Chondrocyte (in vitro differentiated cells): ENCODE results near the gene IER2. TPM values are rescaled to one million over a fixed set of nuclear protein-coding genes. Genes with fewer than 3 reads are reported as not detected.

Experiments used
- DNase-seq: peaks from one replicate; pipeline ENCODE4 v3.0.0; 2021; ENCODE audit warnings: mixed read lengths, low spot score
- H3K27ac Mint-ChIP-seq: one replicate; pipeline ENCODE4 v1.8.0; 2021; ENCODE audit warnings: mild to moderate bottlenecking, moderate library complexity, mixed read lengths; ENCODE audit not compliant: unreplicated experiment
- H3K27me3 Mint-ChIP-seq: 2 replicates; pipeline ENCODE4 v1.8.0; 2021; ENCODE audit warnings: low read depth, mixed read lengths
- H3K36me3 Mint-ChIP-seq: 2 replicates; pipeline ENCODE4 v1.8.0; 2021; ENCODE audit warnings: low read depth, mixed read lengths
- H3K4me1 Mint-ChIP-seq: 2 replicates; pipeline ENCODE4 v1.8.0; 2021; ENCODE audit warnings: low read depth, mild to moderate bottlenecking, mixed read lengths
- H3K4me3 Mint-ChIP-seq: one replicate; pipeline ENCODE4 v1.8.0; 2021; ENCODE audit warnings: mild to moderate bottlenecking, moderate library complexity, mixed read lengths; ENCODE audit not compliant: unreplicated experiment
- H3K9me3 Mint-ChIP-seq: 2 replicates; pipeline ENCODE4 v1.8.0; 2021; ENCODE audit warnings: low read depth, mixed read lengths
- total RNA-seq: library from RNA; stranded (reverse); gene quantifications from 3 replicates; pipeline ENCODE4 v1.2.1, GENCODE V29; 2021
- TF ChIP-seq, protein P1 (sequence below): fragments of 200-600 bp; sonication (generic); IDR thresholded peaks from 2 replicates; pipeline ENCODE4 v1.5.0; 2021; ENCODE audit warnings: antibody characterized with exemption, mild to moderate bottlenecking, moderate library complexity

Gene IER2
- total RNA-seq, 1 donor from 2014 or later, result 58.5 TPM

DNA sequence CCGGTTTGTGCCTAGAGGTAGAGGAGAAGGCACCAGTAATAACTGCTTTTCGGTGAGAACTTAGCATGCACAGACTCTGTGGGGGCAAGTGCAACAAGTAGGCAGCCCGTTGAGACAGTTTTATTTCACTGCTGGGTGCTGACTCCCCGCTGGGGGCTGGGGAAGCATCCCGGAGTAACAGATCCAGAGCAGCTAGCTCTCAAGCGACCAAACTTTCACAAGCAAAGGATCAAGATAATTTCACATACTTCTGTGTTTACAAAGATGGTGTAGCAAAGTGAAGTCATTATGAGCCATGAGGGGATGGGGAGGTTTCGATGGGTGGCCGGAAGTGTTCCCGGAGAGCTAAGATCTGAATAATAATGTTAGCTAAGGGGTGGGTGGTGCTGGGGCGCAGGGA, 29.4 kb upstream of the IER2 start:
- Mint-ChIP-seq H3K36me3 (no peaks in the 10 kb centered on the region), H3K4me1 (peaks cover 52% of the 10 kb centered on the region), H3K4me3 (peak overlapping the region; percentile 42), H3K27me3 (no peaks in the 10 kb centered on the region), H3K27ac (peak overlapping the region; percentile 53), H3K9me3 (no peaks in the 10 kb centered on the region)
- no peak for DNase-seq
- TF ChIP-seq, protein P1, sequence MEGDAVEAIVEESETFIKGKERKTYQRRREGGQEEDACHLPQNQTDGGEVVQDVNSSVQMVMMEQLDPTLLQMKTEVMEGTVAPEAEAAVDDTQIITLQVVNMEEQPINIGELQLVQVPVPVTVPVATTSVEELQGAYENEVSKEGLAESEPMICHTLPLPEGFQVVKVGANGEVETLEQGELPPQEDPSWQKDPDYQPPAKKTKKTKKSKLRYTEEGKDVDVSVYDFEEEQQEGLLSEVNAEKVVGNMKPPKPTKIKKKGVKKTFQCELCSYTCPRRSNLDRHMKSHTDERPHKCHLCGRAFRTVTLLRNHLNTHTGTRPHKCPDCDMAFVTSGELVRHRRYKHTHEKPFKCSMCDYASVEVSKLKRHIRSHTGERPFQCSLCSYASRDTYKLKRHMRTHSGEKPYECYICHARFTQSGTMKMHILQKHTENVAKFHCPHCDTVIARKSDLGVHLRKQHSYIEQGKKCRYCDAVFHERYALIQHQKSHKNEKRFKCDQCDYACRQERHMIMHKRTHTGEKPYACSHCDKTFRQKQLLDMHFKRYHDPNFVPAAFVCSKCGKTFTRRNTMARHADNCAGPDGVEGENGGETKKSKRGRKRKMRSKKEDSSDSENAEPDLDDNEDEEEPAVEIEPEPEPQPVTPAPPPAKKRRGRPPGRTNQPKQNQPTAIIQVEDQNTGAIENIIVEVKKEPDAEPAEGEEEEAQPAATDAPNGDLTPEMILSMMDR, result no peak

- Mint-ChIP-seq H3K27ac (peak overlapping the region; percentile 53), H3K27me3 (no peaks in the 10 kb centered on the region), H3K9me3 (no peaks in the 10 kb centered on the region), H3K4me3 (no peak overlapping the region), H3K4me1 (peaks cover 44% of the 10 kb centered on the region), H3K36me3 (no peaks in the 10 kb centered on the region)
- no peak for DNase-seq
- TF ChIP-seq, protein P1, result no peak
Measured at GRCh38 chr19:13121551-13122274, 28.5 kb upstream of the IER2 start.

DNA sequence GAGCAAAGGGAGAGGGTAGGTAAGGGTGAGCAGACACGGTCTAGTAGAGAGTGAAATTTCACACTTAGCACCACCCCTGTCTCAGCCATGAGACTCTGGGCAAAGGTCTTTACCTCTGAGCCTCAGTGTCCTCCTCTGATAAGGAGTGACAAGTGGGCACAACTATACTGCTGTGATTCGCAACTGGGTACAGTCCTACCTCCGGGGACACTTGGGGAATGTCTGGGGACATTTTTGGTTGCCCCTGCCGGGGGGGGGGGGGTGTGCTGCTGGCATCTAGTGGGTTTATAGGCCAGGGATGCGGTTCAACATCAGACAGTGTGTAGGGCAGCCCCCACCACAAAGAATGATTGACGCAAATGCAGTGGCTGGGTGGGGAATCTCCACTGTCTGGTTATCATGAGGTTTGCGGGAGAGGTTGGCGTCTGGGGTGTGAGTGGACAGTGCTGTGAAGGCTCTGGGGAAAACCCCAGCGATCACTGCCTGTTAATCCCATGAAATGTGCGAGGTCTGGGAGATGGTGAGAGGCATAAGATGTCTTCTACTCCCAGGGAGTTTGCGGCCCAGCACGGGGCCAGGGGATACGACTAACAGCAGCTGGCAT, 27.8 kb upstream of the IER2 start:
- no peak overlapping the region for H3K4me3 Mint-ChIP-seq

DNA sequence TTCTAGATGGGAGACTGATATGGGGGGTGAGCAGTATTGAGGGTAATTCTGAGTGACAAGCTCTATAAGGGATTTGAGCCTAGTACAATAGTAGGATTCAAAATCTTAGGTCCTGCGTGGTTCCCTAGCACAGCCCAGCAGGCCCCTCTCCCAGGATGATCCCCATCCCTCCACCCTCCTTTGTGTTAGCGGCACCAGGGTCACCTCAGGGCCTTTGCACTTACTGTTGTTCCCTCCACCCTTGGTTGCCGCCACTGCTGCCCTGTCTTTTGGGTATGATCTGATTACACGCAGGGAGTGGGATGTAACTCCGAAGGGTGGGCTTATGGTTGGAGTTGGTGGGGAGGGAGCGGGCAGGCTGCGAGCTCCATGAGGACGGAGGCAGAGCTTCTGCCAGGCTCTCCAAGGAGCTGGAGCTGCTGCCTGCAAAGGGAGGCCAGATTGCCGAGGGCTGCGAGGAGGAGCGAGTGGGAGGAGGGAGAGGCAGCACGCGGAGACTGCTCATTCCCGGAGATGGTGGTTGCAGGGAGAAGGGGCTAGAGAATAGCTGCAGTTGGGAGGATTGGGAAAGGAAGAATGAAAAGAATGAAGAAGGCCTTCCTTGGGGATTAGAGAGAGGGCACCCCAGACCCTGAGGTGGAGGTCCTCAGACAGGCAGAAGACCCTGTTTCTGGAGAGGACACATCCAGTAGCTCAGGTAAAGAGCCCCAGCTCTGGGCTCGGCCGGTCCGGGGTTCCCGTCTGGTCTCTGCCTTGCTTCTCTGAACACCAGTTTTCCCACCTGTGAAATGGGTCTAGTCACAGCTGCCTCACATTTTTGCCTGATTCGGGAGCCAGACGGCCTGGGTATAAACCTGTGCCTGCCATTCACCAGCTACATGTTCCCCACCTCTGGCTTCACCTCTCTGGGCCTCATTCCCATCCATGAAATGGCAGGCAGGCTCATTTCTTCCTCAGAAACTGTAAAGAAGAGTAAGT, 26.9 kb upstream of the IER2 start:
- Mint-ChIP-seq H3K9me3 (no peaks in the 10 kb centered on the region), H3K4me3 (no peak overlapping the region), H3K27ac (peak overlapping the region; percentile 54), H3K27me3 (no peaks in the 10 kb centered on the region), H3K36me3 (no peaks in the 10 kb centered on the region), H3K4me1 (peaks cover 36% of the 10 kb centered on the region)
- TF ChIP-seq, protein P1, result no peak
- no peak for DNase-seq

More for the DNA sequence above, 27.8 kb upstream of the IER2 start:
- peak overlapping the region; percentile 25 for H3K27ac Mint-ChIP-seq
- no peak for DNase-seq
- H3K27me3 Mint-ChIP-seq, result no peaks in the 10 kb centered on the region
- peaks cover 39% of the 10 kb centered on the region for H3K4me1 Mint-ChIP-seq
- H3K36me3 Mint-ChIP-seq, result no peaks in the 10 kb centered on the region
- no peaks in the 10 kb centered on the region for H3K9me3 Mint-ChIP-seq
- TF ChIP-seq, protein P1, result no peak

GRCh38 chr19:13127051-13127450, 23.2 kb upstream of the IER2 start:
- H3K4me3 Mint-ChIP-seq, result no peak overlapping the region
- no peak overlapping the region for H3K27ac Mint-ChIP-seq
- H3K4me1 Mint-ChIP-seq, result peaks cover 8% of the 10 kb centered on the region
- H3K27me3 Mint-ChIP-seq, result no peaks in the 10 kb centered on the region
- H3K9me3 Mint-ChIP-seq, result no peaks in the 10 kb centered on the region
- DNase-seq, result no peak
- TF ChIP-seq, protein P1, result no peak
- no peaks in the 10 kb centered on the region for H3K36me3 Mint-ChIP-seq
